ENCODE results near the gene ADISSP. TPM values are rescaled to one million over a fixed set of nuclear protein-coding genes. Genes with fewer than 3 reads are reported as not detected.

The ADISSP gene
- total and polyA plus RNA-seq, 10 donors: 29.4 to 55.5 (median 36.0) TPM

- Histone ChIP-seq H3K4me3 (peak overlapping the region in 3 of 8 donors; percentile 9 to 57 (median 13)), H3K27me3 (replicated peaks in 1 of 7) (peaks cover 0 to 22% (median 9%) of the 10 kb centered on the region in 7 donors), H3K4me1 (peaks cover 0 to 47% (median 24%) of the 10 kb centered on the region in 6 donors), H3K27ac (peak overlapping the region in 4 of 8 donors; percentile 7 to 45 (median 24)), H3K9me3 (no peaks in the 10 kb centered on the region), H3K36me3 (peaks cover 0 to 81% (median 3%) of the 10 kb centered on the region in 6 donors)
- peak; percentile 88 for DNase-seq
- WGBS, 5 donors: 37 to 47% (median 44%) methylated on average over 45 of the region's 45 CpGs
- intact Hi-C loops (cut with DNase I; ENCODE audit: low total_unique reads): no loop called here
- TF ChIP-seq POLR2AphosphoS5 (IDR thresholded peaks at IDR 0.05): peak in 1 of 3 donors; percentile 38
- TF ChIP-seq CTCF (IDR thresholded peaks at IDR 0.05 in 8 of 11, conservative IDR thresholded peaks at IDR 0.05 in 3 of 11): no peak
Measured at GRCh38 chr20:3744806-3745685, 22.5 kb downstream of the ADISSP start.

- peaks cover 0 to 71% (median 0%) of the 10 kb centered on the region in 6 donors for H3K36me3 ChIP-seq
- H3K27ac ChIP-seq: peak overlapping the region in 2 of 8 donors; percentile 12 to 36
- H3K4me3 ChIP-seq: no peak overlapping the region
- WGBS, 5 donors: 74 to 86% (median 76%) methylated on average over 1 of the region's 1 CpG
- intact Hi-C loops (cut with DNase I; ENCODE audit: low total_unique reads): no loop called here
- TF ChIP-seq POLR2AphosphoS5 (IDR thresholded peaks at IDR 0.05) (no peak), CTCF (IDR thresholded peaks at IDR 0.05 in 8 of 11, conservative IDR thresholded peaks at IDR 0.05 in 3 of 11) (no peak), POLR2A (IDR thresholded peaks at IDR 0.05) (no peak)
- H3K4me1 ChIP-seq: peaks cover 2 to 57% (median 32%) of the 10 kb centered on the region in 6 donors
- H3K27me3 ChIP-seq (replicated peaks in 1 of 7): peaks cover 0 to 16% (median 4%) of the 10 kb centered on the region in 7 donors
- DNase-seq: no peak
- H3K9me3 ChIP-seq: no peaks in the 10 kb centered on the region
Measured at GRCh38 chr20:3744037-3744436, 23.5 kb downstream of the ADISSP start.

- no peak overlapping the region for H3K27ac ChIP-seq
- H3K27me3 ChIP-seq (replicated peaks in 1 of 7): peaks cover 0 to 16% (median 4%) of the 10 kb centered on the region in 7 donors
- H3K9me3 ChIP-seq: no peaks in the 10 kb centered on the region
- WGBS, 5 donors: 66 to 91% (median 74%) methylated on average over 2 of the region's 2 CpGs
- no peak for DNase-seq
- intact Hi-C loops (cut with DNase I; ENCODE audit: low total_unique reads): no loop called here
- TF ChIP-seq CTCF (IDR thresholded peaks at IDR 0.05 in 8 of 11, conservative IDR thresholded peaks at IDR 0.05 in 3 of 11) (no peak), POLR2AphosphoS5 (IDR thresholded peaks at IDR 0.05) (no peak), POLR2A (IDR thresholded peaks at IDR 0.05) (no peak)
- H3K36me3 ChIP-seq: peaks cover 0 to 63% (median 0%) of the 10 kb centered on the region in 6 donors
- peaks cover 10 to 65% (median 40%) of the 10 kb centered on the region in 6 donors for H3K4me1 ChIP-seq
- no peak overlapping the region for H3K4me3 ChIP-seq
Measured at GRCh38 chr20:3743251-3743650, 24.3 kb downstream of the ADISSP start.

- peaks cover 10 to 78% (median 43%) of the 10 kb centered on the region in 6 donors for H3K4me1 ChIP-seq
- H3K4me3 ChIP-seq: no peak overlapping the region
- DNase-seq: no peak
- intact Hi-C loops (cut with DNase I; ENCODE audit: low total_unique reads): no loop called here
- TF ChIP-seq POLR2A (IDR thresholded peaks at IDR 0.05): no peak
- TF ChIP-seq POLR2AphosphoS5 (IDR thresholded peaks at IDR 0.05): no peak
- TF ChIP-seq CTCF (IDR thresholded peaks at IDR 0.05 in 8 of 11, conservative IDR thresholded peaks at IDR 0.05 in 3 of 11): no peak
- peak overlapping the region in 2 of 8 donors; percentile 81 to 88 for H3K27ac ChIP-seq
- H3K9me3 ChIP-seq: no peaks in the 10 kb centered on the region
- WGBS, 5 donors: 63 to 92% (median 83%) methylated on average over 5 to 7 of the region's 7 CpGs
- peaks cover 0 to 16% (median 4%) of the 10 kb centered on the region in 7 donors for H3K27me3 ChIP-seq (replicated peaks in 1 of 7)
- H3K36me3 ChIP-seq: peaks cover 0 to 50% (median 0%) of the 10 kb centered on the region in 6 donors
Measured at GRCh38 chr20:3741836-3742458, 25.6 kb downstream of the ADISSP start.
